ENCODE data around the gene R3HDM1.

- TF ChIP-seq, protein P1, sequence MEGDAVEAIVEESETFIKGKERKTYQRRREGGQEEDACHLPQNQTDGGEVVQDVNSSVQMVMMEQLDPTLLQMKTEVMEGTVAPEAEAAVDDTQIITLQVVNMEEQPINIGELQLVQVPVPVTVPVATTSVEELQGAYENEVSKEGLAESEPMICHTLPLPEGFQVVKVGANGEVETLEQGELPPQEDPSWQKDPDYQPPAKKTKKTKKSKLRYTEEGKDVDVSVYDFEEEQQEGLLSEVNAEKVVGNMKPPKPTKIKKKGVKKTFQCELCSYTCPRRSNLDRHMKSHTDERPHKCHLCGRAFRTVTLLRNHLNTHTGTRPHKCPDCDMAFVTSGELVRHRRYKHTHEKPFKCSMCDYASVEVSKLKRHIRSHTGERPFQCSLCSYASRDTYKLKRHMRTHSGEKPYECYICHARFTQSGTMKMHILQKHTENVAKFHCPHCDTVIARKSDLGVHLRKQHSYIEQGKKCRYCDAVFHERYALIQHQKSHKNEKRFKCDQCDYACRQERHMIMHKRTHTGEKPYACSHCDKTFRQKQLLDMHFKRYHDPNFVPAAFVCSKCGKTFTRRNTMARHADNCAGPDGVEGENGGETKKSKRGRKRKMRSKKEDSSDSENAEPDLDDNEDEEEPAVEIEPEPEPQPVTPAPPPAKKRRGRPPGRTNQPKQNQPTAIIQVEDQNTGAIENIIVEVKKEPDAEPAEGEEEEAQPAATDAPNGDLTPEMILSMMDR (IDR thresholded peaks at IDR 0.05): no peak
- no peak for TF ChIP-seq POLR2A (IDR thresholded peaks at IDR 0.05)
These were observed 225.4 kb downstream of the R3HDM1 start for GRCh38 chr2:135756692-135757091.

Measured in right lobe of liver (tissue), 4 donors.